Measurements from ENCODE around the gene PHLPP1.
A peak's percentile ranks its signal among the peaks of the same experiment; 100 is the strongest.

The PHLPP1 gene

DNA sequence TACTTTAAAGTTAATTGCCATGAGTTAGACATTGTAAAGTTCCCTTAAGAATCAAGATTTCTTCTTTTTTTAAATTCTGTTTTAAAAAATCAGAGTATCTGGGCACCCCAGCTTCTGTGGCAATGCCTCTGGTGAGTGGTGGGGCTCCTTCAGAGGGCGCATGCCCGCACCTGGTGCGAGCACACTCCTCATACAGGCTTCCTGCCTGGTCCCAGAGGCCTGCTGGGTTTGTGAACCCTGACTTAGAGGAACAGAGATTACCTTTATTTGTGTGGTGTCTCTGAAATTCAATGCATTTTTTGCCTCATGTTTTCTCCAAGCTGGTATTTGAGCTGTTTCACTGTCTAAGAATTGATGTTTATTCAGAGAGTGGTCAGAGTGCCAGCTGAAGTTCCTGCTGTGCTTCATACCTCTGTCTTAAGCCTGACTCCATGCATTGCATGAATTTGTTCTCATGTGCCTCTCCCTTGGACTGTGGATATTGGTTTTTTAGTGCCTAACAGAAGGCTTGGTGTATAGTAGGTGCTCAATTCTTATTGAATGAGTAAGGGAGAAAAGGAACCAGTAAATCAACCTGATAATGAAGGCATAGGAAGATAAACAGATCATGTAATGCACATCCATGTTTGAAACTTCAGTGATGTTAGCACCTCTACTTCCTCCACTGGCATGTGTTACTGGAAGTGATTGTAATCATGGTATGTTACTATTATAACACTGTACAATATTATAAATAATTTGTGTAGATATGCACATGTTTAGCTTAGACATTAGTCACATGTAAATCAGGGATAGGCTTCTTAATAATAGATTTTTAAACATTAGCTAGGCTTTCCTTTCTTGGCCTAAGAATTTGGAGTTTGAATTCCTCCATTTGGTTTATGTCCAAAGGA lies 29.0 kb downstream of the PHLPP1 start:
- H3K4me3 ChIP-seq (ENCODE audit: low read depth, low read length), result no peak overlapping the region
- TF ChIP-seq, protein P1, sequence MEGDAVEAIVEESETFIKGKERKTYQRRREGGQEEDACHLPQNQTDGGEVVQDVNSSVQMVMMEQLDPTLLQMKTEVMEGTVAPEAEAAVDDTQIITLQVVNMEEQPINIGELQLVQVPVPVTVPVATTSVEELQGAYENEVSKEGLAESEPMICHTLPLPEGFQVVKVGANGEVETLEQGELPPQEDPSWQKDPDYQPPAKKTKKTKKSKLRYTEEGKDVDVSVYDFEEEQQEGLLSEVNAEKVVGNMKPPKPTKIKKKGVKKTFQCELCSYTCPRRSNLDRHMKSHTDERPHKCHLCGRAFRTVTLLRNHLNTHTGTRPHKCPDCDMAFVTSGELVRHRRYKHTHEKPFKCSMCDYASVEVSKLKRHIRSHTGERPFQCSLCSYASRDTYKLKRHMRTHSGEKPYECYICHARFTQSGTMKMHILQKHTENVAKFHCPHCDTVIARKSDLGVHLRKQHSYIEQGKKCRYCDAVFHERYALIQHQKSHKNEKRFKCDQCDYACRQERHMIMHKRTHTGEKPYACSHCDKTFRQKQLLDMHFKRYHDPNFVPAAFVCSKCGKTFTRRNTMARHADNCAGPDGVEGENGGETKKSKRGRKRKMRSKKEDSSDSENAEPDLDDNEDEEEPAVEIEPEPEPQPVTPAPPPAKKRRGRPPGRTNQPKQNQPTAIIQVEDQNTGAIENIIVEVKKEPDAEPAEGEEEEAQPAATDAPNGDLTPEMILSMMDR (IDR thresholded peaks at IDR 0.05; ENCODE audit: insufficient read depth, low read depth, low read length, missing control alignments), result no peak
- peak; percentile 36 for DNase-seq (ENCODE audit: low read depth)

DNA sequence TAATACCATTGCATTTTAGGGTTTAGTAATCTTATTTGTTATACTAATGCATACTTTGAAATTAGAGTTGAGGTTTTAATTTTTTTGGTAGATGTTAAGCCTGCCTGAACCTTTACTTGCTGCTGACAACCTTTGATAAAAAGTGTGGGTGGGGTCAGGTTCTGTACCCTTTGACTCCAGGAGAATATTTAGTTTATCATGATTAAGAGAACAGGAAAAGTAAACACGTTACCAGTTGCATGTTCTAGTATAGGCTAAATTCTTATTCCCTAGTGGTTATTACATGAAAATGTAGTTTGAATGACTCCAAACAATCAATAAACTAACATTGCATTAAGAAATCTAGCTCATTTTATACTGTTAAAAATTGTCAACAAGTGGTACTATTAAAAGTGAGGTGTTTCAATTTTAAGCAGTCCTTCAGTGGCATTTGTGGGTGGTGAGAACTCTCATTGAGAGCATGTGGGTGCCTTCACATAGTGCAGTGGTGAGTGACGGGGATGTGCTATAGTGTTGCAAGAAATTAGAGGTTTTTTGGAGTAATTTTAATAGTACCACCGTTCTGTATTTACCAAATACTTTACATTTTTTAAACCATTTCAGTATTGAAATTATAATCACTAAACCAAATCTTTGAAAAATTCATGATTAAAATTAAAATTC lies 29.9 kb downstream of the PHLPP1 start:
- no peak for DNase-seq (ENCODE audit: low read depth)
- TF ChIP-seq, protein P1 (IDR thresholded peaks at IDR 0.05; ENCODE audit: insufficient read depth, low read depth, low read length, missing control alignments), result no peak
- no peak overlapping the region for H3K4me3 ChIP-seq (ENCODE audit: low read depth, low read length)

- TF ChIP-seq, protein P1 (IDR thresholded peaks at IDR 0.05; ENCODE audit: insufficient read depth, low read depth, low read length, missing control alignments), result no peak
- no peak overlapping the region for H3K4me3 ChIP-seq (ENCODE audit: low read depth, low read length)
- no peak for DNase-seq (ENCODE audit: low read depth)
These were observed 34.0 kb downstream of the PHLPP1 start for GRCh38 chr18:62749389-62749788.

- no peak overlapping the region for H3K4me3 ChIP-seq (ENCODE audit: low read depth, low read length)
- TF ChIP-seq, protein P1 (IDR thresholded peaks at IDR 0.05; ENCODE audit: insufficient read depth, low read depth, low read length, missing control alignments), result no peak
- peak; percentile 21 for DNase-seq (ENCODE audit: low read depth)
These were observed 36.0 kb downstream of the PHLPP1 start for GRCh38 chr18:62751341-62751821.

DNA sequence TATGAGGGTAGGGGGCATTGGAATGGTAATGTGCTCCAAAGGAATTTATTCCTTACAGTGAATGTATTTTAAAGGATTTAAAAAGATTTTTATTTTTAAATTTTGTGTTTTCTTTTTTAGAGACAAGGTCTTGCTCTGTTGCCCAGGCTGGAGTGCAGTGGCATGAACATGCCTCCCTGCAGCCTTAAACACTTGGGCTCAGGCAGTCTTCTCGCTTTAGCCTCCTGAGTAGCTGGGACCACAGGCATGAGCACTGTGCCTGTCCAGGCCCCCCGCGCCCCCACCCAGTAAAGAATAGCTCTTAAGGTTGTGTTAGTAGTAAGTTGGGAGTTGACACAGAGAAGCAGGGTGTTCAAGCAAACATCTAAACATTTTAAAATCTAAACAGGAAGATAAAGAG lies 36.6 kb downstream of the PHLPP1 start:
- TF ChIP-seq, protein P1 (IDR thresholded peaks at IDR 0.05; ENCODE audit: insufficient read depth, low read depth, low read length, missing control alignments), result no peak
- no peak overlapping the region for H3K4me3 ChIP-seq (ENCODE audit: low read depth, low read length)
- no peak for DNase-seq (ENCODE audit: low read depth)

GRCh38 chr18:62754026-62754425 lies 38.7 kb downstream of the PHLPP1 start:
- DNase-seq (ENCODE audit: low read depth), result no peak
- no peak overlapping the region for H3K4me3 ChIP-seq (ENCODE audit: low read depth, low read length)
- TF ChIP-seq, protein P1 (IDR thresholded peaks at IDR 0.05; ENCODE audit: insufficient read depth, low read depth, low read length, missing control alignments), result no peak

Data from GM12865 (cell line).